Vagina (tissue), 2 donors: Measurements from ENCODE around the gene B4GALT2. TPM values are rescaled to one million over a fixed set of nuclear protein-coding genes. Genes with fewer than 3 reads are reported as not detected.

Experiments used
- DNase-seq, 2 donors: peaks; one replicate each; pipeline ENCODE4 v3.0.0-alpha.2; 2017; ENCODE audit errors: extremely low spot score in 2 of 2
- H3K27ac ChIP-seq: fragments of 200-600 bp; sonication (generic); one replicate; pipeline ENCODE4 v1.5.1; 2019
- H3K27me3 ChIP-seq: fragments of 200-600 bp; sonication (generic); one replicate; pipeline ENCODE4 v1.5.1; 2019
- H3K36me3 ChIP-seq, 2 donors: fragments of 200-600 bp; sonication (generic); one replicate each; pipeline ENCODE4 v1.5.1; 2017 to 2019
- H3K4me1 ChIP-seq: fragments of 200-600 bp; sonication (generic); one replicate; pipeline ENCODE4 v1.5.1; 2019
- H3K4me3 ChIP-seq, 2 donors: fragments of 200-600 bp; sonication (generic); 1 replicate in 1 of 2; 2 replicates in 1 of 2; pipeline ENCODE4 v1.5.1; 2016 to 2019
- H3K9me3 ChIP-seq: fragments of 200-600 bp; sonication (generic); one replicate; pipeline ENCODE4 v1.5.1; 2019
- POLR2A ChIP-seq, 2 donors: fragments of 450-650 bp; IDR thresholded peaks; one replicate each; pipeline ENCODE4 v1.6.1; 2017; ENCODE audit warnings: antibody characterized with exemption in 2 of 2, mild to moderate bottlenecking in 2 of 2, moderate library complexity in 2 of 2
- POLR2AphosphoS5 ChIP-seq, 2 donors: sonication (generic); formaldehyde crosslinking; IDR thresholded peaks; one replicate each; pipeline ENCODE4 v1.9.0; 2017; ENCODE audit warnings: antibody characterized with exemption in 2 of 2, mild to moderate bottlenecking in 2 of 2, low read depth in 1 of 2; ENCODE audit not compliant: insufficient read depth in 1 of 2
- intact Hi-C: fragments of 100-400 bp; cut with DNase I; formaldehyde crosslinking; loops from one replicate; pipeline ENCODE4 v1.15.1; 2023
- total RNA-seq: library from RNA; depleted of rRNA; stranded (reverse); fragments of >200 nt; gene quantifications from one replicate; pipeline ENCODE4 v1.2.3, GENCODE V29; 2016
- TF ChIP-seq, protein P1 (sequence below), 3 experiments: fragments of 450-650 bp in 2 of 3; fragments of 200-600 bp in 1 of 3; sonication (generic) in 1 of 3; IDR thresholded peaks; one replicate each; pipeline ENCODE4 v1.5.1; 2017 to 2019; ENCODE audit warnings: antibody characterized with exemption in 3 of 3, mild to moderate bottlenecking in 2 of 3, moderate library complexity in 2 of 3

B4GALT2 gene
- total RNA-seq, 1 donor from 2014 or later = 31.4 TPM

- peaks cover 7% of the 10 kb centered on the region for H3K4me1 ChIP-seq
- no peaks in the 10 kb centered on the region for H3K9me3 ChIP-seq
- no peak for DNase-seq
- H3K4me3 ChIP-seq = no peak overlapping the region
- no peak overlapping the region for H3K27ac ChIP-seq
- peaks cover 0 to 22% of the 10 kb centered on the region in 2 donors for H3K36me3 ChIP-seq
- intact Hi-C loops = no loop called here
- H3K27me3 ChIP-seq = no peaks in the 10 kb centered on the region
- TF ChIP-seq POLR2AphosphoS5 (IDR thresholded peaks at IDR 0.05; ENCODE audit: insufficient read depth in 1 of 2, low read depth in 1 of 2) (no peak), POLR2A (IDR thresholded peaks at IDR 0.05) (no peak)
- TF ChIP-seq, protein P1, sequence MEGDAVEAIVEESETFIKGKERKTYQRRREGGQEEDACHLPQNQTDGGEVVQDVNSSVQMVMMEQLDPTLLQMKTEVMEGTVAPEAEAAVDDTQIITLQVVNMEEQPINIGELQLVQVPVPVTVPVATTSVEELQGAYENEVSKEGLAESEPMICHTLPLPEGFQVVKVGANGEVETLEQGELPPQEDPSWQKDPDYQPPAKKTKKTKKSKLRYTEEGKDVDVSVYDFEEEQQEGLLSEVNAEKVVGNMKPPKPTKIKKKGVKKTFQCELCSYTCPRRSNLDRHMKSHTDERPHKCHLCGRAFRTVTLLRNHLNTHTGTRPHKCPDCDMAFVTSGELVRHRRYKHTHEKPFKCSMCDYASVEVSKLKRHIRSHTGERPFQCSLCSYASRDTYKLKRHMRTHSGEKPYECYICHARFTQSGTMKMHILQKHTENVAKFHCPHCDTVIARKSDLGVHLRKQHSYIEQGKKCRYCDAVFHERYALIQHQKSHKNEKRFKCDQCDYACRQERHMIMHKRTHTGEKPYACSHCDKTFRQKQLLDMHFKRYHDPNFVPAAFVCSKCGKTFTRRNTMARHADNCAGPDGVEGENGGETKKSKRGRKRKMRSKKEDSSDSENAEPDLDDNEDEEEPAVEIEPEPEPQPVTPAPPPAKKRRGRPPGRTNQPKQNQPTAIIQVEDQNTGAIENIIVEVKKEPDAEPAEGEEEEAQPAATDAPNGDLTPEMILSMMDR (IDR thresholded peaks at IDR 0.05) = no peak
Measured at GRCh38 chr1:43996733-43997115, 17.7 kb downstream of the B4GALT2 start.

- no peak overlapping the region for H3K27ac ChIP-seq
- H3K4me1 ChIP-seq = no peaks in the 10 kb centered on the region
- no peak overlapping the region for H3K4me3 ChIP-seq
- no peaks in the 10 kb centered on the region for H3K27me3 ChIP-seq
- peaks cover 0 to 25% of the 10 kb centered on the region in 2 donors for H3K36me3 ChIP-seq
- no peak for TF ChIP-seq POLR2A (IDR thresholded peaks at IDR 0.05)
- no peak for TF ChIP-seq POLR2AphosphoS5 (IDR thresholded peaks at IDR 0.05; ENCODE audit: insufficient read depth in 1 of 2, low read depth in 1 of 2)
- TF ChIP-seq, protein P1 (IDR thresholded peaks at IDR 0.05) = no peak
- H3K9me3 ChIP-seq = no peaks in the 10 kb centered on the region
- DNase-seq = no peak
- intact Hi-C loops = no loop called here
Measured at GRCh38 chr1:43997295-43997999, 18.4 kb downstream of the B4GALT2 start.

- no peaks in the 10 kb centered on the region for H3K27me3 ChIP-seq
- H3K27ac ChIP-seq = no peak overlapping the region
- TF ChIP-seq, protein P1 (IDR thresholded peaks at IDR 0.05) = no peak
- TF ChIP-seq POLR2A (IDR thresholded peaks at IDR 0.05) = no peak
- no peak for TF ChIP-seq POLR2AphosphoS5 (IDR thresholded peaks at IDR 0.05; ENCODE audit: insufficient read depth in 1 of 2, low read depth in 1 of 2)
- intact Hi-C loops = no loop called here
- H3K4me1 ChIP-seq = no peaks in the 10 kb centered on the region
- H3K36me3 ChIP-seq = peaks cover 0 to 25% of the 10 kb centered on the region in 2 donors
- no peak for DNase-seq
- H3K4me3 ChIP-seq = no peak overlapping the region
- H3K9me3 ChIP-seq = no peaks in the 10 kb centered on the region
Measured at GRCh38 chr1:43998000-43998378, 19.0 kb downstream of the B4GALT2 start.

DNA sequence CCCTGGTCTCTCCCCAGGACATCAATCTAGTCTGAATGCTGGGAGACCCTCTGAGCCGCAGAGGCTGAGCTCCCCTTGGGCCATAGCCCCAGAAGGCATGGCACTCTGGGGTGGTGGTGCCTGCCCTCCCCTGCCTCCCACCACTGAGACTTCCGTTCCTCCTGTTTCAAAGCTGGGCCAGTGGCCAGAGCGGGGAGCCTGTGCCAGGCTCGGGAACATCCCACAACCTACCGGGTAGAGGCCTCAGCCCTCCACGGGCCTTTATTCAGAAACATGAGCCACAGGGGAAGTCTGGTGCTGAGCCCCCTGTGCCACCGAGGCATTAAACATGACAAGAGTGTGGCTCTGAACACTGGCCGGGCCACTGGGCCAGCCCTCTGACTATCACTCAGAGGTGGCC lies 20.4 kb downstream of the B4GALT2 start:
- intact Hi-C loops = no loop called here
- TF ChIP-seq POLR2AphosphoS5 (IDR thresholded peaks at IDR 0.05; ENCODE audit: insufficient read depth in 1 of 2, low read depth in 1 of 2) (no peak), POLR2A (IDR thresholded peaks at IDR 0.05) (no peak)
- TF ChIP-seq, protein P1 (IDR thresholded peaks at IDR 0.05) = no peak
- H3K36me3 ChIP-seq = peaks cover 0 to 29% of the 10 kb centered on the region in 2 donors
- H3K27me3 ChIP-seq = no peaks in the 10 kb centered on the region
- H3K9me3 ChIP-seq = no peaks in the 10 kb centered on the region
- no peak overlapping the region for H3K27ac ChIP-seq
- H3K4me3 ChIP-seq = no peak overlapping the region
- no peak for DNase-seq
- no peaks in the 10 kb centered on the region for H3K4me1 ChIP-seq

- no peak for DNase-seq
- no peak overlapping the region for H3K4me3 ChIP-seq
- H3K4me1 ChIP-seq = no peaks in the 10 kb centered on the region
- intact Hi-C loops = no loop called here
- H3K27me3 ChIP-seq = no peaks in the 10 kb centered on the region
- no peak overlapping the region for H3K27ac ChIP-seq
- TF ChIP-seq, protein P1 (IDR thresholded peaks at IDR 0.05) = no peak
- TF ChIP-seq POLR2AphosphoS5 (IDR thresholded peaks at IDR 0.05; ENCODE audit: insufficient read depth in 1 of 2, low read depth in 1 of 2) (no peak), POLR2A (IDR thresholded peaks at IDR 0.05) (no peak)
- peaks cover 0 to 30% of the 10 kb centered on the region in 2 donors for H3K36me3 ChIP-seq
- H3K9me3 ChIP-seq = no peaks in the 10 kb centered on the region
Measured at GRCh38 chr1:44000122-44000665, 21.2 kb downstream of the B4GALT2 start.
